ENCODE data around the gene PRPF40B. TPM values are rescaled to one million over a fixed set of nuclear protein-coding genes. Genes with fewer than 3 reads are reported as not detected.

PRPF40B gene
- total RNA-seq, 1 experiment from 2014 or later: 27.5 TPM

DNA sequence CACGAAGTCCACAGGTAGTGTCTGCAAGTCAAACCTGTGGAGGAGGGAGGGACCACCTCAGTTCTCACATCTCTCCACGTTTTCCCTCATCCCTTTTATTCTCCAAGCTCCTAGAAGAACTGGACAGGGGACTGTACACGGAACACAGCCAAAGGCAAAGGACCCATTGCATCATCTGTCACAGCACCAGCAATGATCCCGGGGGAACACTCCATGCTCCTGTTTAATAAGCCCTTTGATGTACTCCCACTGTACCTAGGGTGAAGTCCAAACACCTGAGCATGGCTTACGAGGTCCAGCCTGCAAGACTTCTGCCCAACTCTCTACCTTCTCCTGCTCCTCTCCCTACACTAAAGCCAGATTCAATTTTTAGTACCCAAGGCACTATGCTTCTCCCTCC lies 26.5 kb downstream of the PRPF40B start:
- CTCF ChIA-PET: no interaction called here
- intact Hi-C loops (cut with micrococcal nuclease; ENCODE audit: unreplicated experiment): loop anchor here (10.0 kb wide), 1 partner anchor 405 kb away; the partner anchor contains the start of gene ASIC1
- BruUV-seq (replicated peaks): no TSS peak

DNA sequence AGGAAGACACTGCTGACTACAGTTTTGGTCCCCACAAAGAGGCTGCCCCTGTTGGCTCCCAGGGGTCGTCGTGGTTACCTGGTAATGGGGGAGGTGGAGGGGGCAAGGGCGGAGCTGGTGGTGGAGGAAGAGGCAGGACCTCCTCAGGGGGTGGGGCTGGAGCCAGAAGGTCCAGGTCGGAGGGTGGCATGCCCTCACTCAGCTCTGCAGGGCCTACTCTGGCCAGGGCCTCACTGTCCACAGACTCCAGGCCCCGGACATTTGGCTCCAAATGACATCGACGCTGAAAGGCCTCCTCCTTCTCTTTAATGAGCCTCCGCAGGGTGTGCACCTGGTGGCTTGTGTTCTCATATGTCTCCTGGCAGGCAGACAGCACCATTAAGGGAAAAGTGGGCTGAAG lies 28.5 kb downstream of the PRPF40B start:
- Histone ChIP-seq H3K36me3 (ENCODE audit: low read depth) (no peaks in the 10 kb centered on the region), H3K9me3 (ENCODE audit: insufficient read depth, low read depth) (no peaks in the 10 kb centered on the region), H3K79me2 (ENCODE audit: low read depth) (no peaks in the 10 kb centered on the region), H3K4me1 (replicated peaks; ENCODE audit: insufficient read depth) (no peaks in the 10 kb centered on the region), H3K4me2 (no peak overlapping the region), H4K20me1 (ENCODE audit: insufficient read depth) (no peaks in the 10 kb centered on the region), H3K27ac (no peak overlapping the region), H3K27me3 (ENCODE audit: insufficient read depth, low read depth) (no peaks in the 10 kb centered on the region), H3K9me2 (ENCODE audit: insufficient read depth) (no peaks in the 10 kb centered on the region), H3F3A (ENCODE audit: insufficient read depth, low read depth) (no peaks in the 10 kb centered on the region), H3K4me3 (no peak overlapping the region), H2AFZ (no peak overlapping the region)
- TF ChIP-seq, protein P1, sequence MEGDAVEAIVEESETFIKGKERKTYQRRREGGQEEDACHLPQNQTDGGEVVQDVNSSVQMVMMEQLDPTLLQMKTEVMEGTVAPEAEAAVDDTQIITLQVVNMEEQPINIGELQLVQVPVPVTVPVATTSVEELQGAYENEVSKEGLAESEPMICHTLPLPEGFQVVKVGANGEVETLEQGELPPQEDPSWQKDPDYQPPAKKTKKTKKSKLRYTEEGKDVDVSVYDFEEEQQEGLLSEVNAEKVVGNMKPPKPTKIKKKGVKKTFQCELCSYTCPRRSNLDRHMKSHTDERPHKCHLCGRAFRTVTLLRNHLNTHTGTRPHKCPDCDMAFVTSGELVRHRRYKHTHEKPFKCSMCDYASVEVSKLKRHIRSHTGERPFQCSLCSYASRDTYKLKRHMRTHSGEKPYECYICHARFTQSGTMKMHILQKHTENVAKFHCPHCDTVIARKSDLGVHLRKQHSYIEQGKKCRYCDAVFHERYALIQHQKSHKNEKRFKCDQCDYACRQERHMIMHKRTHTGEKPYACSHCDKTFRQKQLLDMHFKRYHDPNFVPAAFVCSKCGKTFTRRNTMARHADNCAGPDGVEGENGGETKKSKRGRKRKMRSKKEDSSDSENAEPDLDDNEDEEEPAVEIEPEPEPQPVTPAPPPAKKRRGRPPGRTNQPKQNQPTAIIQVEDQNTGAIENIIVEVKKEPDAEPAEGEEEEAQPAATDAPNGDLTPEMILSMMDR (conservative IDR thresholded peaks at IDR 0.05): no peak
- no peak for TF ChIP-seq EZH2 (IDR thresholded peaks at IDR 0.05; ENCODE audit: low read depth)
- no peak for DNase-seq
- no TSS peak for BruUV-seq (replicated peaks)
- ChIA-PET CTCF (no interaction called here), POLR2A (ENCODE audit: unreplicated experiment) (no interaction called here)
- intact Hi-C loops (cut with micrococcal nuclease; ENCODE audit: unreplicated experiment): no loop called here

More for the DNA sequence above, 26.5 kb downstream of the PRPF40B start:
- H3K27me3 ChIP-seq (ENCODE audit: insufficient read depth, low read depth): no peaks in the 10 kb centered on the region
- no peaks in the 10 kb centered on the region for H3K4me1 ChIP-seq (replicated peaks; ENCODE audit: insufficient read depth)
- no peak for DNase-seq
- no peak overlapping the region for H3K4me3 ChIP-seq
- H4K20me1 ChIP-seq (ENCODE audit: insufficient read depth): no peaks in the 10 kb centered on the region
- no peaks in the 10 kb centered on the region for H3K9me2 ChIP-seq (ENCODE audit: insufficient read depth)
- no peaks in the 10 kb centered on the region for H3K9me3 ChIP-seq (ENCODE audit: insufficient read depth, low read depth)
- H3K36me3 ChIP-seq (ENCODE audit: low read depth): no peaks in the 10 kb centered on the region
- H3K27ac ChIP-seq: no peak overlapping the region
- H3F3A ChIP-seq (ENCODE audit: insufficient read depth, low read depth): no peaks in the 10 kb centered on the region
- H3K4me2 ChIP-seq: no peak overlapping the region
- H3K79me2 ChIP-seq (ENCODE audit: low read depth): no peaks in the 10 kb centered on the region
- H2AFZ ChIP-seq: no peak overlapping the region
- no peak for TF ChIP-seq EZH2 (IDR thresholded peaks at IDR 0.05; ENCODE audit: low read depth)
- TF ChIP-seq, protein P1 (conservative IDR thresholded peaks at IDR 0.05): no peak
- POLR2A ChIA-PET (ENCODE audit: unreplicated experiment): interaction anchor here (0.5 kb wide), 1 partner anchor 435 kb away, joined by 3 read pairs; no protein-coding TSS in a partner anchor

DNA sequence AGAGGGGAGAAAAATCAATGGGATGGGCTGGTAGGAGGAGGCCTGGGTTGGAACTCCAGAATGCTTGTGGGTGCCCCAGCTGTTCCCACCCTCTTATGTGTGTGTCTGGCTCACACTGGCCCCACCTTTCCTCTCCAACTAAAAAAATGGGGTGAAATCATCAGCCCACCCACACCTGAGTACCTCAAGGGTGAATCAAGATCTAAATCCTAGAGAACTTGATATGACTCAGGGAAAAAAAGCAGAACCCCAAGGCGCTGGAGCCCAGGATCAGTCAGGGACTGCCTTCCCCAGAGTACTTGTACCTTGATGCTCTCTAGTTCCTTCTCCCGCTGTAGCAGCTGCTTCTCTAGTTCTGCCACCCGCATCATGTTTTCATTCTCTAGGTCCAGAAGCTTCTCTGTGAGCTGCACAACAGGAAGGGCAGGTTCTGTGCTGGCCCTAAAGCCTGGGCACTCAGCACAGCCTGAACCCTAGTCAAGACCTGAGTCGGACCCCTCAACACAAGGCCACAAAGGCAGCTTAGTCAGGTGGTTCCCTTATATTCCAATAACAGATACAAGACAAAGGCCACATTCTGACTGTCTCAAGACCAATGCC lies 29.7 kb downstream of the PRPF40B start:
- no peaks in the 10 kb centered on the region for H3F3A ChIP-seq (ENCODE audit: insufficient read depth, low read depth)
- H3K9me2 ChIP-seq (ENCODE audit: insufficient read depth): no peaks in the 10 kb centered on the region
- H3K36me3 ChIP-seq (ENCODE audit: low read depth): no peaks in the 10 kb centered on the region
- no peak overlapping the region for H2AFZ ChIP-seq
- no peak overlapping the region for H3K4me3 ChIP-seq
- no peak for TF ChIP-seq EZH2 (IDR thresholded peaks at IDR 0.05; ENCODE audit: low read depth)
- TF ChIP-seq, protein P1 (conservative IDR thresholded peaks at IDR 0.05): no peak
- POLR2A ChIA-PET (ENCODE audit: unreplicated experiment): no interaction called here
- no peaks in the 10 kb centered on the region for H3K9me3 ChIP-seq (ENCODE audit: insufficient read depth, low read depth)
- BruUV-seq (replicated peaks): no TSS peak
- intact Hi-C loops (cut with micrococcal nuclease; ENCODE audit: unreplicated experiment): no loop called here
- CTCF ChIA-PET: no interaction called here
- H3K79me2 ChIP-seq (ENCODE audit: low read depth): no peaks in the 10 kb centered on the region
- no peaks in the 10 kb centered on the region for H3K27me3 ChIP-seq (ENCODE audit: insufficient read depth, low read depth)
- no peaks in the 10 kb centered on the region for H4K20me1 ChIP-seq (ENCODE audit: insufficient read depth)
- no peak overlapping the region for H3K27ac ChIP-seq
- no peaks in the 10 kb centered on the region for H3K4me1 ChIP-seq (replicated peaks; ENCODE audit: insufficient read depth)
- no peak for DNase-seq
- no peak overlapping the region for H3K4me2 ChIP-seq
